ENCODE data around the gene ZBTB47. TPM values are rescaled to one million over a fixed set of nuclear protein-coding genes. Genes with fewer than 3 reads are reported as not detected.
A peak's percentile ranks its signal among the peaks of the same experiment; 100 is the strongest.

ZBTB47 gene
- total RNA-seq, 4 donors from 2014 or later = 33.3 to 44.4 (median 42.0) TPM

GRCh38 chr3:42651248-42652091 is 2.0 kb upstream of the ZBTB47 start:
- Histone ChIP-seq H3K27me3 (no peaks in the 10 kb centered on the region), H3K9me3 (no peaks in the 10 kb centered on the region), H3K27ac (peak overlapping the region in 2 of 3 donors; percentile 86 to 97), H3K36me3 (peaks cover 4 to 18% of the 10 kb centered on the region in 2 donors), H3K4me3 (replicated peaks in 1 of 3) (no peak overlapping the region), H3K4me1 (peaks cover 28 to 36% of the 10 kb centered on the region in 2 donors)
- 83 to 85% methylated on average over 8 to 9 of the region's 9 CpGs for WGBS, 2 donors
- TF ChIP-seq CTCF (IDR thresholded peaks at IDR 0.05) (no peak), POLR2A (IDR thresholded peaks at IDR 0.05) (no peak)
- no peak for DNase-seq
- intact Hi-C loops (cut with DNase I) = no loop called here

DNA sequence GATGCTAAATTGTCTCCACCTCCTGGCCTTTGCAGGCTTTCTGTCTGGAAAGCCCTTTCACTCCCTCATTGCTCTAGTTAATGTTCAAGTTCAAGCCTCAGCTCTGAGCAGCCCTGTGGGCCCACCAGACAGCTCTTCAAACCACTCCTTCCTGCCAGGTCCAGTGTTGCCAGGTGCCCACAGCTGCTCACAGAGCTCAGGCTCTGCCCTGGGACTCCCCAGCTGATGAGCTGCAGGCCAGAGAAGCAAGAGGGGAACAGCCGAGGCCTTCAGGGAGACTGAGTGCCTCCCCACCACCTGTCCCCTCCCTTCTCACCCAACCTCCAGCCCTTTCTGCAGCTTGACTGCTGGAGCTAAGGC is 1.3 kb upstream of the ZBTB47 start:
- intact Hi-C loops (cut with DNase I) = no loop called here
- TF ChIP-seq POLR2A (IDR thresholded peaks at IDR 0.05) (no peak), CTCF (IDR thresholded peaks at IDR 0.05) (no peak)
- Histone ChIP-seq H3K4me3 (replicated peaks in 1 of 3) (no peak overlapping the region), H3K4me1 (peaks cover 28 to 36% of the 10 kb centered on the region in 2 donors), H3K27me3 (no peaks in the 10 kb centered on the region), H3K27ac (peak overlapping the region in 2 of 3 donors; percentile 86 to 97), H3K9me3 (no peaks in the 10 kb centered on the region), H3K36me3 (peaks cover 0 to 12% of the 10 kb centered on the region in 2 donors)
- no peak for DNase-seq
- 22% methylated on average over 1 of the region's 1 CpG; no CpG with 5 or more reads in 1 of the 2 donors for WGBS, 2 donors

- peak; percentile 66 to 69 for DNase-seq
- Histone ChIP-seq H3K4me3 (replicated peaks in 1 of 3) (peak overlapping the region in 1 of 3 donors; percentile 89), H3K27me3 (no peaks in the 10 kb centered on the region), H3K9me3 (no peaks in the 10 kb centered on the region), H3K4me1 (peaks cover 28 to 36% of the 10 kb centered on the region in 2 donors), H3K27ac (peak overlapping the region; percentile 86 to 97 (median 89)), H3K36me3 (peaks cover 0 to 9% of the 10 kb centered on the region in 2 donors)
- peak in 1 of 2 donors; percentile 30 for TF ChIP-seq POLR2A (IDR thresholded peaks at IDR 0.05)
- no peak for TF ChIP-seq CTCF (IDR thresholded peaks at IDR 0.05)
- intact Hi-C loops (cut with DNase I) = no loop called here
- 31 to 35% methylated on average over 5 to 6 of the region's 7 CpGs for WGBS, 2 donors
These were observed 740 bp upstream of the ZBTB47 start for GRCh38 chr3:42652611-42653302.

- intact Hi-C loops (cut with DNase I) = no loop called here
- TF ChIP-seq POLR2A (IDR thresholded peaks at IDR 0.05) = no peak
- TF ChIP-seq CTCF (IDR thresholded peaks at IDR 0.05) = no peak
- no peaks in the 10 kb centered on the region for H3K9me3 ChIP-seq
- no peak for DNase-seq
- H3K4me1 ChIP-seq = peaks cover 28 to 36% of the 10 kb centered on the region in 2 donors
- peak overlapping the region; percentile 86 to 97 (median 89) for H3K27ac ChIP-seq
- peak overlapping the region in 2 of 3 donors; percentile 53 to 89 for H3K4me3 ChIP-seq (replicated peaks in 1 of 3)
- WGBS, 2 donors = 39 to 67% methylated on average over 2 to 3 of the region's 3 CpGs
- H3K36me3 ChIP-seq = peaks cover 0 to 4% of the 10 kb centered on the region in 2 donors
- H3K27me3 ChIP-seq = no peaks in the 10 kb centered on the region
These were observed 266 bp upstream of the ZBTB47 start for GRCh38 chr3:42653303-42653559.

All from thyroid gland (tissue), 4 donors.